Skeletal muscle cell (primary cell): ENCODE data around the gene GNG13.
"Not testable (repeated sequence)": the region's sequence is repeated elsewhere in the genome, so short reads cannot be mapped to it uniquely, and the experiment has no call there.

ENCODE experiments used
- DNase-seq: peaks from one replicate; pipeline ENCODE4 v3.0.0-alpha.2; 2010; ENCODE audit warnings: low read depth
- H3K4me3 ChIP-seq: 2 replicates; pipeline ENCODE4 v1.5.1; 2011; ENCODE audit warnings: low read depth, mild to moderate bottlenecking, control low read depth, low read length, moderate library complexity

Gene GNG13

DNA sequence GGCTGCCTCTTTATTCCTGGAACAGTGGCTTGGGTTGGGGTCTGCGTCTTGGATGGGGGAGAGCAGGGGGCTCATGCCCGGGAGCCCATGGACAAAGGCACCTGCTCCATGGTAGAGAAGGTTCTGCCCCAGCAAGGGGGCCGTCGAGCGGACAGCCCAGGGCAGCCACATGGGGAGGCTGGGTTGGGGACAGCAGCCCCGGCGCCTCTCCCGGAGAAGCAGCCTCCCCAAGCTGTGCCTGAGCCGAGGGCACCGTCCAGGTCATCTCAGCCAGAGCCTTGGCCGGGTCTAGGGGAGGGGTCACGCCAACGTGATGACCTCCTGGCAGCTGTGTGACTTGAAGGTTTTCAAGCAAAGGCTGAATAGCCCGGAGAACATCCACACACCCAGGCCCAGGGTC is 32.9 kb upstream of the GNG13 start:
- no peak overlapping the region for H3K4me3 ChIP-seq
- DNase-seq: no peak

DNA sequence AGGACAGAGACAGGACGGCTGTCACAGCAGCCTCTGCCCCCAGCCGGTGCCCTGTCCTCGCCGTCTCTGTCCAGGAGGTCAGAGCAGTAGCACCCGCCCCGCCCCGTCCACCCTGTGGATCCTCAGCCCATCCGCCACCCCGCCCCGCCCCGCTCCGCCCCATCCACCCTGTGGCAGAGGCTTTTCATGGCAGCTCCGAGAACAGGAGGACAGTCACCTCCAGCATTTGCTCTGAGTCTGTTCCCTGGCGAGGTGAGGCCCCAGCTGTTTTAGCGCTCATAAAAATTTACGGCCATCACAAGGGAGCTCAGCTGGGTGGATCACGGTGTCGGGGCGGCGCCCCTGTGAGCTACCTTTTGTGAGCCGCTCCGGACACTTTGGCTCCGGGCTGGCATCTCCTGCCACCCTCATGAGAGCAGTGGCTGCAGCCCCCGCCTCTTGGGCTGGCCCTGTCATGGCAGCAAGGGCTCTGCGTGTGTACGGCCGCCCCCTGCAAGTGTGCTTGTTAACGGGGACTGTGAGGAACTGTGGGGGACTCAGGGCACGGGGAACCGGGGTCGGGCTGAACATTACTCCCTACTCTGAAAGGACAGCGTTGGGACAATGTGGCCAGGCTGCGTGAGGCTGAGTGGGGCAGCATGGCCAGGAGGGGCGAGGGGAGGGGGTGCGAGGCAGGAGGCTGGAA is 32.3 kb upstream of the GNG13 start:
- DNase-seq: no peak
- H3K4me3 ChIP-seq: no peak overlapping the region

DNA sequence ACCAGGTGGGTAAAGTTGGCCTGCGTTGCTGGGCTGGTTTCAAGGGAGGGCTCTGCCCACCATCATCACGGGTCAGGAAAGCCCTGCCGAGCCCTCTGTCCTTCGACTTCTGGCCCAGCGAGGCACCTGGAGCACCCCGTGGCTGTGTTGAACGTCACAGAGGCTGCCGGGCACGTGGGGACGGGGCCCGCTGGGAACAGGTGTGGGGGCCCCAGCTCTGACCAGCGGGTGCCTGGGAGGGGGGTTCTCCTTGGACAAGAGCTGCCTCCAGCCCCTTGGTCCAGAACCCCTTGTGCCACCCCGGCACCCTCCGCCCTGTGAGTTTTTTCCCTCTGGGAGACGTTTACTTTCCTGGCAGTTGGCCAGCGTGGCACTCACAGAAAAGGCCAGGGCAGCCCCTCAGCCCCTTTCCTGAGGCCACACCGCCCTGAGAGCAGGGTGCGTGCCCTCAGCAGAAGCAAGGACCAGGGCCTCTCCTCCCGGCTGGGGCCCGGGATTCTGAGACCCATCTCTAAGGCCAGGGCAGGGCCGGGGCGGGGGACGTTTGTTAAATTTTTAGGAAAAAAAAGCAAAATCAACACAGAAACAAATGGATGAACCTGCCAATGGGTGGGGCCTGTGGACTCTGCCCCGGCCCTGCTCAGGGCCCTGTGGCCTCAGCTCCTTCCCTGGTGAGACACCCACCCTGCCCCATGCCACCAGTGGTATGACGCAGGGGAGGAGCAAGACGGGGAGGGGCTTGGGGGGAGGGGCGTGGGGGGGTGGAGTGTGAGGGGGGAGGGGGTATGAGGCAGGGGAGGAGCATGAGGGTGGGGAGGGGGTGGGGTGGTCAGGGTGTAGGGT is 31.3 kb upstream of the GNG13 start:
- H3K4me3 ChIP-seq: no peak overlapping the region
- DNase-seq: no peak

DNA sequence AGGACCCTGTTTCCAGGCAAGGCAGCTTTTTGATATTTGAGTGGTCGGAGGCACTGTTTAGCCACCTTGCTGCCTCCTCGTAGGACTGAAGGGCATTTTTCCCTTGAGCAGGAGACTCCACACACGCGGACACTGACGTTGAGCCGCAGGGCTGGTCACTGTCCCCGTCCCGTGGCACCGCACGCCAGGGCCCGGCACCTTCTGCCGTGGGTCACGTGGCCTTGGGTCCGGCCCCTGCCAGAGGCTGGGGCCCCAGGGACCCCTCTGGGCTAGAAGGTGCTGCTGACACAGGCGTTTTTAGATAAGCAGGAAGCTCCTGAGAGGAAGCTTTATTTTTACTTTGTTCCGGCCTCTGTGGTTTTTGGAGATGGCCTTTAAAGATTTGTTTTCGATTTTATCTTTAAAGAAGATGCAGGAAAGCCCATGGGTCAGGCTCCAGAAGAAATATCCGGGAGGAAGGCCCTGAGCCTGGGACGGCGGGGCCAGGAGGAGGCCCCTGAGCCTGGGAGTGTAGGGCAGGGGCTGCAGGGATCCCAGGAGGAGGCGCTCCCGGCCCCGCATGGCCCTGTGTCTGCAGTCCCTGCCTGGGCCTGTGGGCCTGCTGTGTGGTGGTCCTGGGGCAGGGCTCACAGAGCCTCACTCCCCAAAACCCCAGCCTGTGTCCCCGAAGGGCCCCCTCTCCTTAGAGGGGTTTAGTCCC is 30.5 kb upstream of the GNG13 start:
- no peak overlapping the region for H3K4me3 ChIP-seq
- DNase-seq: no peak

DNA sequence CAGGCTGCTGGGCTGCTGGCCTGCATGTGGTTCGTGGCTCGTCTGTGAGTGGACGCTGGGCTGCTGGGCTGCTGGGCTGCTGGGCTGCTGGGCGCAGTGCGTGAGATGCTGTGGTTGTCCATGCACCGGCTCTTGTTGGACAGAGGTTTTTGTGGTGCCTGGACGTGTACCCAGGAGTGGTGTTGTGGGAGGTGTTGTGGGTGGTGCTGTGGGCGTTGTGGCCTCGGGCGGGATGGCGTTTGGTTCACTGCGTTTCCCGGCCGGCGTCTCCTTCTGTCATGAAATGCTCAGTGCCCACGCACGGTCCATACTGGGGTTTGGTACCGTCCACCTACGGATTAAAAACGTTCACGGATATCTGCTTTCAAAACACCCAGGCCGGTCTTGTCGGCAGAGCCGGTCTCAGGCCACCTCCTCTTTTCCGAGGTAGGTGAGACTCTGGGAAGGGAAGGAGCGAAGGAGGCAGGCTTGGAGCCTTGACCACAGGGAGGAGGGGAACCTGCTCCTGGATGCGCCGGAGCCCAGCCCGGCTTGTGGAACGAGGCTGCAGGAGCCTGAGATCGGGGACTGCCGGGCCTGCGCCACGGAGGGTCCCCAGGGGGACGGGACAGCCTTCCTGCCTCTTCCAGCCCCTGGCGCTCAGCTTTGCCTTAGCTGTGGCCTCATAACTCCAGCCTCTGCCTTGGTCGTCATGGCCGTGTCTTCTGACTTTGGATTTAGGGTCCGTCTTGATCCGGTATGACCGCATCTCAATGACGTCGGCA is 29.8 kb upstream of the GNG13 start:
- H3K4me3 ChIP-seq: no peak overlapping the region

DNA sequence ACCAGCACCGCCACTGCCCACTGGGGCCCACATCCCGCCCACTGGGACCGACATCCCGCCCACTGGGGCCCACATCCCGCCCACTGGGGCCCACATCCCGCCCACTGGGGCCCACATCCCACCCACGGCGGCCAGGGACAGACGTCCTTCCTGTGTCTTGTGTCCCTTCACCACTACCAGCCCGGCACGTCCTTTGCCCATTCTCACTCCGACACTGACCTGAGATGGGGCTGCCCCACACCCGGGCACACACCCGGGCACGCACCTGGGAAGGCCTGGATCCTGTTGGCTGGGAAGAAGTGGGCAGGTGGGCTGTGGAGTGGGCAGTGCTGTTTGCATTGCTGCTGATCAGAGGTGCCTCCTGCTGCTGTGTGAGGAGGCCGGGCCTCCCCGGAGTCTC is 28.4 kb upstream of the GNG13 start:
- no peak for DNase-seq
- no peak overlapping the region for H3K4me3 ChIP-seq

More for the DNA sequence above, 29.8 kb upstream of the GNG13 start:
- DNase-seq: no peak

DNA sequence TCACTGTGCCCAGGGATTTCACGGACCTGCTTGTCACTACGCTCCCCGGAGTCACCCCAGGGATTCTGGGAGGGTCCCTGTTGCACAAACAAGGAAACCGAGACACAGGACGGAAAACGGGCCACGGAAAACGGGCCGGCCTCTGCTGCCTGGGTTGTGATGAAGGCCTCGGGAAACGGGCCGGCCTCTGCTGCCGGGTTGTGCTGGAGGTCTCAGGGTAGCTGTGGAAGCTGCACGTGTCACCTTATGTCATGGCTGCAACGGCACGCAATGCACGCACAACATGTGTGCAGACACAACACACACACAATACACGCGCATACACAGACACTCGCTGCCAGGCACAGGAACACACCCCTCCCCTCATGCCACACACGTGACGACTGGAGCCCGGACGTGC is 27.0 kb upstream of the GNG13 start:
- no peak overlapping the region for H3K4me3 ChIP-seq
- no peak for DNase-seq

DNA sequence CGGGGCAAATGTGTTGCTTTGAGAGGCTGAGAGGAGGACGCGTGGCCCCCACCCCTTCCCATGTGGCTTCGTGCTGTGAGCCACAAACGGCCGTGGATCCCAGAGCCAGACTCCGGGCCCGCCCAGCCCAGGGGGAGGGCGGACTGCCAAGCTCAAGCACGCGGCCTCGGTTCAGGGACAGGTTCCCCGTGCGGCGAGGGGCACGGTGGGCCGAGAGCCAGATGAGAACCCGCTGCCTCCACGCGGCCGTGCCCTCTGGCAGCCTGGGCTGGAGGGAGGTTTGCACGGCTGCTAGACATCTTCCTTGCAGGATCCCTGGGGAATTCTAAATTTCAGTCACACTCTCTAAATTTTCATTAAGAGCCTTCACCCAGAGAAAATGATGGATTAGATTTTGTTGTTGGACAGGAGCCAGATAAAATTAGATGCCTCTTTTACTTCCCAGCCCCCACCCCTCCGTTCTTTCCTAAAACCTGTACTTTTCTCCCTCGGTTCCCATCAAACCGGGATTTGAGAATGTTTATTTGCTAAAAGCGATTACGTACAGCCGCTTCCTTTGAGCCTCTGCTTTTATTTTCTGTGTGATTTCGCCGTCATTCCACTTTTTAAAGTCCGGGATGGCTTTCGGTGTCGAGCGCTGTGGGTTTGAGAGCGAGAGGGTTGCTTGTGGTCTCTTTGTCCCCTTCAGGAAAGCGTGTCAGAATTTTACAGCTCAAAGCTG is 25.0 kb upstream of the GNG13 start:
- no peak for DNase-seq
- H3K4me3 ChIP-seq: peak overlapping the region; percentile 15

DNA sequence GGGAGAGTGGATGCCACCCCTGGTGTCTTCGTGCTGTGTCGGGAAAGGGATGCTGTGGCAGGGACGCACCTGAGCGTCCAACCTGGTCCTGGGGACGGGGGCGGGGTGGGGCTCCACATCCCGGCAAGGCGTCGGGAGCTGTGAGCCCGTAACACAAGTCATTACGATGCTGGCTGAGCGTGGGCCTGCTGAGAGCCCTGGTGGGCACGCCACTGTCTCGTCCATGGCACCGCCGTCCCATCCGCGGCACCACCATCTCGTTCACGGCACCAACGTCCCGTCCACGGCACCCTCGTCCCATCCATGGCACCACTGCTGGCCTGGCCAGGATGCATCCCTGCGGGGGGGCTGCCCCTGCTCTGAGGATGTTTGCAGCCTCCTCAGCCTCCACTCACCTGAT is 24.1 kb upstream of the GNG13 start:
- no peak overlapping the region for H3K4me3 ChIP-seq
- DNase-seq: no peak

DNA sequence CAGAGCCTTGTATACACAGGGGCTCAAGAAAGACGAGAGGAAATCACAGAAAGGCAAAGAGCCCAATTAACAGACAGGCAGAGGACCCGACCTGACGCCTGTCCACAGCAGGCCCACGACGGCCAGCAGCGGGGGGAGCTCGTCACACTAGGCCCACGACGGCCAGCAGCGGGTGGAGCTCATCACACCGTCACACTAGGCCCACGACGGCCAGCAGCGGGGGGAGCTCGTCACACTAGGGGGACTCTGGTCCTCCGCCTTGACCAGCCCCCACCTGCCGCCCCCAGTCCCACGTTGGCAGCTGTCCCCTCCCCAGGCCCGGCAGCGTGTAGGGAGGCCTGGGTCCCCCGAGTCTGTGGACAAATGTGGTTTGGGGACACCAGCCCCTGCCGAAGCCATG is 23.7 kb upstream of the GNG13 start:
- DNase-seq: no peak
- H3K4me3 ChIP-seq: no peak overlapping the region

DNA sequence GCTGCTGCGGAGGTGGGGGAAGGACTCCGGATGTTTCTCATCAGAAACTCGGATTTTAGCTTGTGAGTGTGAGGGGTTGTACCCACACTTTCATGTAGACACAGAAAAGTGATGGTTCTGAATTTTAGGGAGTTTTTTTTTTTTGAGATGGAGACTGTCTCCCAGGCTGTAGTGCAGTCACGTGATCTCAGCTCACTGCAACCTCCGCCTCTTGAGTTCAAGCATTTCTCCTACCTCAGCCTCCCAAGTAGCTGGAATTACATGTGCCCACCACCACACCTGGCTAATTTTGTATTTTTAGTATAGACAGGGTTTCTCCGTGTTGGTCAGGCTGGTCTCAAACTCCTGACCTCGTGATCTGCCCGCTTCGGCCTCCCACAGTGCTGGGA is 22.4 kb upstream of the GNG13 start:
- DNase-seq: no peak
- H3K4me3 ChIP-seq: no peak overlapping the region

DNA sequence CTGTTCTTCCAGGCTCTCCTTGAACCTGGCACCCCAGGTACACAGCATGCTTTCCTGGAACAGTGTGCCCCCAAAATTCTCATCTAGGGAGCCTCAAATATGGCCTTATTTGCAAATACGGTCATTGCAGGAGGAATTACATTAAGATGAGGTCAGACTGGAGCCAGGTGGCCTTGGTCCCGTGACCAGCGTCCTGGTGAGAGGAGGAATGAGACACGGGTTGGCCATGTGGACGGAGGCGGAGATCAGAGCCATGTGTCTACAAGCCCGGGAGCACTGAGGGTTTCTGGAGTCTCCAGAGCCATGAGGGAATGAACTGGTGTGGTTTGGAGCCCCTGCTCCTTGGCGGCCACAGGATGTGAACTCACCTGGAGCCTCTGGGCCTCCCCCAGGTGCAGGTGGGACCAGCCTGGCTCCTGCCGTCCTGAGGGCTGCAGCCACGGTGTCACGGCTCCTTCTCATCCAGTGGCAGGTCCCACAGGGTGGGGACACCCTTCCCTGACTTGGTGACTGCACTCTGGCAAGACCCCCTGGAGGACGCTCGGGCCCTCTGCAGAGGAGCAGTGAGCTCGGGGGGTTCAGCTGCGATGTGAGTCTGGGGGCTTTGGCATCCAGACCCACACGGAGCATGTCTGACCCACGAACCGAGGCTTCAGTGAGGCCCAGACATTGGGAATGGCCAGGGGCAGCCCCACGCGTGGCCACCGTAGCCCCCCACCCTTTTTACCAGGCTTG is 21.8 kb upstream of the GNG13 start:
- no peak for DNase-seq
- H3K4me3 ChIP-seq: no peak overlapping the region

DNA sequence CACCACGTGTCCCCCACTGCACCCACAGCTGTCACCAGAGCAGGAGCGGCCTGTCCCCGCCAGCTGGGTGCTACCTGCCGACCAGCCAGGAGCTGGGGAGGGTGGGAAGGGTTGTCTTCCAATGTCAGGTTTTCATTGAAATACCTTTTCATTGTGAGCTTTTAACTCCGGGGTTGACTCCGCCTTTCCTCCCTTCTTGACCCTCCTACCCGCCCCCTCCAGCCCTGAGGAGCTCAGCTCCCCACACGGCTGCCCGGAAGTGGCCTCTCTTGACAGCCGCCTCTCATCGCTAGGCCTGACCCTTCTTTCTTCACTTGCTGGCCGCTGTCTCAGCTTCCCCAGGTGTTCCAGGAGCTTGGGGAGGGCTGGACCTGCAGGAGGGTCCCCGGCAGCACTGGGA is 21.2 kb upstream of the GNG13 start:
- DNase-seq: no peak
- no peak overlapping the region for H3K4me3 ChIP-seq

DNA sequence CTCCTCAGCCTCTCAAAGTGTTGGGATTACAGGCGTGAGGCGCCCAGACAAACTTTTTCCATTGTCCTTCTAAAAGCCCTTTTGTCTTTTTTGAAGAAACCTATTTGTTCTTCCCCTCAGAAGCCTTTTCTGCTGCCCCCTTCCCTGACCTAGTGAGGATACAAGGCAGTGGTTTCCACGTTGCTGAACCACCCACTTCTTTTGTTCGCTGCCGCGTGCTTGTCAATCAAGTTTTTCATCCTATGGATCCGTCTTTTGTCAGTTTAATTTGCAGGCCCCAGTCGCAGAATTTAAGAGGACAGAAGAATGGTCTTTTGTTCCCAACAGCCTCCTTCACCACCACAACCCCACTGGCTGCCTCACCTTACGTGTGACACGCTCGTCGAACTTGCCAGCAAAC is 20.2 kb upstream of the GNG13 start:
- DNase-seq: no peak
- no peak overlapping the region for H3K4me3 ChIP-seq

DNA sequence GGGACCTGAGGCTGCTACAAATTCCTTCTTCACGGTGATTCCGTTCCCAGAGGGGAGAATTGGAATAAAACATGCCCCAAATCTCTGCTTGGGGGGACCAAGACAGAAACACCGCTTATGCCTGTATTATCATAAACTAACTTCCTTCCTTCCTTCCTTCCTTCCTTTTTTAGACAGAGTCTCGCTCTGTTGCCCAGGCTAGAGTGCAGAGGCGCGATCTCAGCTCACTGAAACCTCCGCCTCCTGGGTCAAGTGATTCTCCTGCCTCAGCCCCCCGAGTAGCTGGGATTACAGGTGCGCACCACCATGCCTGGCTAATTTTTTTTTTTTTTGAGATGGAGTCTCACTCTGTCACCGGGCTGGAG is 19.5 kb upstream of the GNG13 start:
- DNase-seq, H3K4me3 ChIP-seq: not testable (repeated sequence)

DNA sequence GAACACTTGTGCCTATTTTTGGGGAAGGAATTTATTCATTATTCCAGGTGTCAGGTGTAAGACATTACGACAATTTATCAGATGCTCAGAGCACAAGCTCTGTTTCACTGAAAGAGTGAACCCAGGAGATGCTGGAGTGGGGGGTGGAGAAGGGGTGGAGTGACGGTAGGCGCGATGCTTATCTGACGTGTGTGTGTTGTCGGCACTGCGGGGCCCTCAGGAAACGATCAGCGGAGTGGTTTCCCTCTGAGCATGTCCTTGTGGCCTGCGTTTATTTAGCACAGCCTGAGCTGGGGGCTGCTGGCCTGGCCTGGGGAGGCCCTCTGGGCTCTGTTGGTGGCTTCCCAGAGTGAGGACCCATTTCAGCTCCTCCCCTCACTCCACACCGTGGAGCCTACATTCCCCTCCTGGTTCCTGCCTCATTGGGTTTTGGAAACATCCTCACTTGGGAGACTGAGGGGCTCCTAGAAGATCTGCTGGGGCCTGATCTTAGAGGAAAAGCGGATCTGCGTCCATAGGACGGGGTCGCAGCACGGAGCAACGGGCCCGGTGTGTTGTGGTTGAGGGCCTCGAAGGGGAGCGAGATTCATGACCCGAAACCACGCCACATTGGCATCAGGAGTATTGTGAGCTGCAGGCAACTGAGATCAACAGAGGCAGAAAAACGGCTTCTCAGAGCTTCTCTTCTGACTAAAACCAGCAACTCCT is 19.0 kb upstream of the GNG13 start:
- no peak overlapping the region for H3K4me3 ChIP-seq
- DNase-seq: no peak

DNA sequence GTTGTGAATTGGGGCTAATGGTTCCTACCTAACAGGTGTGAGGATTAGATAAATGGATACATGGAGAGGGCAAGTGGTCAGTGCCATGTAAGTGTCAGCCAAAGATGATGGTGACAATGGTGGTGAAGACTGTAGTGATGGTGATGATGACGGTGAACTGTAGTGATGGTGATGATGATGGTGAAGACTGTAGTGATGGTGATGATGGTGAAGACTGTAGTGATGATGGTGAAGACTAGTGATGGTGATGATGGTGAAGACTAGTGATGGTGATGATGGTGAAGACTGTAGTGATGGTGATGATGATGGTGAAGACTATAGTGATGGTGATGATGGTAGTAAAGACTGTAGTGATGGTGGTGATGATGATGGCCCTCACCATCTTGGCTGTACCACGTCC is 18.1 kb upstream of the GNG13 start:
- DNase-seq: no peak
- H3K4me3 ChIP-seq: no peak overlapping the region

DNA sequence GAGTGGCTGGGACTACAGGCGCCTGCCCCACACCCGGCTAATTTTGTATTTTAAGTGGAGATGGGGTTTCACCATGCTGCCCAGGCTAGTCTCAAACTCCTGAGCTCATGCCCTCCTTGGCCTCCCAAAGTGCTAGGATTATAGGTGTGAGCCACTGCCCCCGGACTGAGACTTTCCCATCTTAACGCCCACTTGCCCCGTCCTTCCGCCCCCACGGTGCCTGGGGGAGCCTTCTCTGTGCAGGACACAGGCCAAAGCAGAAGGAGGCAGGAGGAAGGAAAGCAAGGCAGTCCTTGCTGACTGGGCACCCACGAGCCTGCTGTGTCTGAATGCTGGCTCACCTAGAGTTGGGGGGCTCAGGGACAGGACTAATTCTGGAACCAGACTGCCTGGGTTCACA is 17.6 kb upstream of the GNG13 start:
- DNase-seq: no peak
- no peak overlapping the region for H3K4me3 ChIP-seq
